HUES48 (cell line): ENCODE measurements around the gene FMC1.

Experiments used
- H3K27ac ChIP-seq: one replicate; pipeline ENCODE4 v1.7.0; 2013; ENCODE audit warnings: low read depth, low read length, inconsistent platforms
- H3K27me3 ChIP-seq: 2 replicates; pipeline ENCODE4 v1.6.1; 2013; ENCODE audit warnings: mild to moderate bottlenecking, low read length; ENCODE audit not compliant: control insufficient read depth, insufficient read depth
- H3K36me3 ChIP-seq: 2 replicates; pipeline ENCODE4 v1.6.1; 2013; ENCODE audit warnings: low read length; ENCODE audit not compliant: control insufficient read depth, insufficient read depth
- H3K4me1 ChIP-seq: 2 replicates; pipeline ENCODE4 v1.6.1; 2013; ENCODE audit warnings: mild to moderate bottlenecking, low read length; ENCODE audit not compliant: control insufficient read depth, insufficient read depth
- H3K4me3 ChIP-seq: 2 replicates; pipeline ENCODE4 v1.5.1; 2013; ENCODE audit warnings: mild to moderate bottlenecking, low read depth, low read length
- H3K9ac ChIP-seq: 2 replicates; pipeline ENCODE4 v1.6.1; 2013; ENCODE audit warnings: mild to moderate bottlenecking, low read depth, low read length, moderate library complexity
- H3K9me3 ChIP-seq: 2 replicates; pipeline ENCODE4 v1.6.1; 2013; ENCODE audit warnings: low read length; ENCODE audit not compliant: control insufficient read depth, insufficient read depth

Gene FMC1

GRCh38 chr7:139384611-139385010 is 43.5 kb downstream of the FMC1 start:
- Histone ChIP-seq H3K36me3 (peaks cover 70% of the 10 kb centered on the region), H3K9me3 (no peaks in the 10 kb centered on the region), H3K27me3 (no peaks in the 10 kb centered on the region), H3K4me1 (no peaks in the 10 kb centered on the region), H3K4me3 (no peak overlapping the region), H3K27ac (no peak overlapping the region), H3K9ac (no peak overlapping the region)

- Histone ChIP-seq H3K36me3 (peaks cover 63% of the 10 kb centered on the region), H3K4me3 (no peak overlapping the region), H3K9me3 (no peaks in the 10 kb centered on the region), H3K27ac (no peak overlapping the region), H3K9ac (no peak overlapping the region), H3K4me1 (no peaks in the 10 kb centered on the region), H3K27me3 (no peaks in the 10 kb centered on the region)
These were observed 46.5 kb downstream of the FMC1 start for GRCh38 chr7:139387594-139387993.

- H3K4me3 ChIP-seq: no peak overlapping the region
- no peaks in the 10 kb centered on the region for H3K9me3 ChIP-seq
- no peak overlapping the region for H3K9ac ChIP-seq
- no peaks in the 10 kb centered on the region for H3K4me1 ChIP-seq
- peaks cover 64% of the 10 kb centered on the region for H3K36me3 ChIP-seq
- H3K27ac ChIP-seq: no peak overlapping the region
- H3K27me3 ChIP-seq: no peaks in the 10 kb centered on the region
These were observed 48.0 kb downstream of the FMC1 start for GRCh38 chr7:139389091-139389490.

GRCh38 chr7:139389774-139390173 is 48.6 kb downstream of the FMC1 start:
- Histone ChIP-seq H3K9me3 (no peaks in the 10 kb centered on the region), H3K27ac (no peak overlapping the region), H3K4me3 (no peak overlapping the region), H3K4me1 (no peaks in the 10 kb centered on the region), H3K27me3 (no peaks in the 10 kb centered on the region), H3K9ac (no peak overlapping the region), H3K36me3 (peaks cover 61% of the 10 kb centered on the region)

GRCh38 chr7:139393621-139394211 is 52.6 kb downstream of the FMC1 start:
- Histone ChIP-seq H3K9me3 (no peaks in the 10 kb centered on the region), H3K4me3 (no peak overlapping the region), H3K27me3 (no peaks in the 10 kb centered on the region), H3K4me1 (no peaks in the 10 kb centered on the region), H3K9ac (no peak overlapping the region), H3K27ac (no peak overlapping the region), H3K36me3 (peaks cover 56% of the 10 kb centered on the region)

GRCh38 chr7:139394540-139394939 is 53.4 kb downstream of the FMC1 start:
- Histone ChIP-seq H3K9ac (no peak overlapping the region), H3K4me1 (no peaks in the 10 kb centered on the region), H3K9me3 (no peaks in the 10 kb centered on the region), H3K27me3 (no peaks in the 10 kb centered on the region), H3K4me3 (no peak overlapping the region), H3K36me3 (peaks cover 61% of the 10 kb centered on the region), H3K27ac (no peak overlapping the region)
